22Rv1 (cell line): Measurements from ENCODE around the gene CDH2.

Experiments used
- CTCF ChIP-seq: fragments of 450-650 bp; IDR thresholded peaks from 2 replicates; pipeline ENCODE4 v1.5.1; 2017; ENCODE audit warnings: mild to moderate bottlenecking
- ZFX ChIP-seq: fragments of 450-650 bp; IDR thresholded peaks from 2 replicates; pipeline ENCODE4 v1.6.1; 2017; ENCODE audit warnings: antibody characterized with exemption, borderline replicate concordance

- no peak for TF ChIP-seq CTCF
- no peak for TF ChIP-seq ZFX
These were observed 48.3 kb downstream of the CDH2 start for GRCh38 chr18:28128659-28128980.
